PC-9 (cell line): ENCODE data around the gene WIPF1. TPM values are rescaled to one million over a fixed set of nuclear protein-coding genes. Genes with fewer than 3 reads are reported as not detected.

Experiments
- BruUV-seq: library from RNA; stranded (reverse); fragments of 400-500 nt; replicated peaks from 2 replicates; lab custom pipeline; 2021; lab: Mats Ljungman, UMichigan
- CTCF ChIA-PET: fragments of 300-600 bp; sonication (Branson Sonifier 250); formaldehyde crosslinking; loops from one replicate; lab custom pipeline; 2022; ENCODE audit warnings: antibody characterized with exemption; lab: Charles Lee
- POLR2A ChIA-PET: fragments of 300-600 bp; sonication (Branson Sonifier 250); formaldehyde crosslinking; loops from one replicate; lab custom pipeline; 2022; ENCODE audit warnings: antibody characterized with exemption; ENCODE audit not compliant: unreplicated experiment; lab: Charles Lee
- DNase-seq, 2 experiments: peaks; one replicate each; pipeline versions ENCODE4 v3.0.0 to v3.0.0-alpha.2; 2015 to 2022; ENCODE audit warnings: mixed read lengths in 1 of 2
- H2AFZ ChIP-seq: fragments of 200-600 bp; sonication (generic); 2 replicates; pipeline ENCODE4 v1.8.1; 2017; ENCODE audit warnings: antibody characterized with exemption
- H3F3A ChIP-seq: fragments of 200-600 bp; sonication (generic); 2 replicates; pipeline ENCODE4 v1.8.1; 2017; ENCODE audit warnings: antibody characterized with exemption, mild to moderate bottlenecking, low read depth; ENCODE audit not compliant: insufficient read depth
- H3K27ac ChIP-seq: fragments of 200-600 bp; sonication (generic); 2 replicates; pipeline ENCODE4 v1.6.1; 2016; ENCODE audit warnings: mixed run types
- H3K27me3 ChIP-seq: fragments of 200-600 bp; sonication (generic); 2 replicates; pipeline ENCODE4 v1.6.1; 2016; ENCODE audit warnings: low read depth, mixed run types; ENCODE audit not compliant: insufficient read depth
- H3K36me3 ChIP-seq: fragments of 200-600 bp; sonication (generic); 2 replicates; pipeline ENCODE4 v1.6.1; 2016; ENCODE audit warnings: low read depth, mixed run types
- H3K4me1 ChIP-seq: fragments of 200-600 bp; sonication (generic); replicated peaks from 2 replicates; pipeline ENCODE4 v1.6.1; 2016; ENCODE audit warnings: mixed run types; ENCODE audit not compliant: insufficient read depth
- H3K4me2 ChIP-seq: fragments of 200-600 bp; sonication (generic); 2 replicates; pipeline ENCODE4 v1.6.1; 2017; ENCODE audit warnings: mixed run types
- H3K4me3 ChIP-seq: fragments of 200-600 bp; sonication (generic); 2 replicates; pipeline ENCODE4 v1.6.1; 2016; ENCODE audit warnings: mixed run types
- H3K79me2 ChIP-seq: fragments of 200-600 bp; sonication (generic); 2 replicates; pipeline ENCODE4 v1.6.1; 2017; ENCODE audit warnings: low read depth, mixed run types
- H3K9me2 ChIP-seq: fragments of 200-600 bp; sonication (generic); 2 replicates; pipeline ENCODE4 v1.8.1; 2017; ENCODE audit warnings: mild to moderate bottlenecking; ENCODE audit not compliant: insufficient read depth
- H3K9me3 ChIP-seq: fragments of 200-600 bp; sonication (generic); 2 replicates; pipeline ENCODE4 v1.8.1; 2016; ENCODE audit warnings: low read depth; ENCODE audit not compliant: insufficient read depth
- H4K20me1 ChIP-seq: fragments of 200-600 bp; sonication (generic); 2 replicates; pipeline ENCODE4 v1.8.1; 2017; ENCODE audit not compliant: insufficient read depth
- CTCF ChIP-seq: fragments of 200-600 bp; sonication (generic); conservative IDR thresholded peaks from 2 replicates; pipeline ENCODE4 v1.6.1; 2017; ENCODE audit warnings: mixed run types, antibody characterized with exemption, mild to moderate bottlenecking, moderate library complexity
- EZH2 ChIP-seq: fragments of 200-600 bp; sonication (generic); IDR thresholded peaks from 2 replicates; pipeline ENCODE4 v1.8.0; 2017; ENCODE audit warnings: antibody characterized with exemption, low read depth
- intact Hi-C: fragments of 100-400 bp; cut with micrococcal nuclease; formaldehyde crosslinking; loops from one replicate; pipeline ENCODE4 v1.10.0; 2022; ENCODE audit not compliant: unreplicated experiment
- total RNA-seq: library from RNA; stranded (reverse); gene quantifications from 2 replicates; pipeline ENCODE4 v1.2.3, GENCODE V29; 2021

Gene WIPF1
- total RNA-seq, 1 experiment from 2014 or later: 0.46 TPM

GRCh38 chr2:174595116-174595809, 2.3 kb downstream of the WIPF1 start:
- Histone ChIP-seq H3K9me3 (no peaks in the 10 kb centered on the region), H2AFZ (no peak overlapping the region), H3K4me2 (no peak overlapping the region), H4K20me1 (no peaks in the 10 kb centered on the region), H3K27me3 (no peaks in the 10 kb centered on the region), H3K27ac (no peak overlapping the region), H3K9me2 (no peaks in the 10 kb centered on the region), H3K36me3 (no peaks in the 10 kb centered on the region), H3K79me2 (no peaks in the 10 kb centered on the region), H3K4me1 (no peaks in the 10 kb centered on the region), H3F3A (no peaks in the 10 kb centered on the region), H3K4me3 (no peak overlapping the region)
- ChIA-PET POLR2A (no interaction called here), CTCF (interaction anchor here (1.2 kb wide), 1 partner anchor 8 kb away, joined by 3 read pairs; no protein-coding TSS in a partner anchor)
- BruUV-seq: no TSS peak
- TF ChIP-seq EZH2: no peak
- no peak for DNase-seq
- intact Hi-C loops: no loop called here

- Histone ChIP-seq H2AFZ (no peak overlapping the region), H3K4me2 (no peak overlapping the region), H4K20me1 (no peaks in the 10 kb centered on the region), H3K9me2 (no peaks in the 10 kb centered on the region), H3F3A (no peaks in the 10 kb centered on the region), H3K4me1 (no peaks in the 10 kb centered on the region), H3K27ac (no peak overlapping the region), H3K27me3 (no peaks in the 10 kb centered on the region), H3K9me3 (no peaks in the 10 kb centered on the region), H3K4me3 (no peak overlapping the region), H3K79me2 (no peaks in the 10 kb centered on the region), H3K36me3 (no peaks in the 10 kb centered on the region)
- intact Hi-C loops: no loop called here
- BruUV-seq: no TSS peak
- CTCF ChIA-PET: interaction anchor here (1.2 kb wide), 1 partner anchor 8 kb away, joined by 3 read pairs; no protein-coding TSS in a partner anchor
- no peak for DNase-seq
- no peak for TF ChIP-seq EZH2
- no peak for TF ChIP-seq CTCF
- POLR2A ChIA-PET: no interaction called here
Measured at GRCh38 chr2:174594456-174594855, 3.1 kb downstream of the WIPF1 start.

DNA sequence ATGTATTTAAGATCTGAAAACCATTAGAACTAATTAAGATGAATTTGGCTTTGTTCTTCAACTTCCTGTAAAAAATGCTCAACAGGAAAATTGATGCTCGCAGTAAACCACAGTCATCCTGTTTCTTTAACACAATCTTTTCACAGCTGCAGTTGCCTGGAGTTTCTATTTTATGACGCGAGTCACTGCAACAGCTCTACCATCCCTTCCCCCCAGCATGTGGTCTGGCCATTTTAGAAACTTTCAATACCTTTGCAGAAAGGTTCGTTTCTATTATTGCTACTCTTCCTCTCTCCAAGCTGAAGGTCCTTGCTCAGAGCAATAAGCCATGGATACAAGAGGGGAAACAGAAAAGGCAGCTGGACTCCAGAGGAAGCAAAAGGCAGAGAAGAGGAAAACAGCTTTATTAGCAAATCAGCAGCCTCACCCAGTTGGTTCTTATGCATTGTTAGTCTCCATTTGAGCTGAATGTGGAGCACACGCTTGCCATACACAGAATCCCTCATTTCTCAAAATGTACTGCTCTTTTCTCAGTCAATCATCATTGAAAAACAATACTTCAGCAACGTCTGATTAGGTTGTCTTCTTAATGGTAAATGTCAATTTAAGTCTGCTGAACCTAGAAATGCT, 3.9 kb downstream of the WIPF1 start:
- H2AFZ ChIP-seq: no peak overlapping the region
- H3K27me3 ChIP-seq: no peaks in the 10 kb centered on the region
- CTCF ChIA-PET: interaction anchor here (0.5 kb wide), 1 partner anchor 243 kb away, joined by 3 read pairs; no protein-coding TSS in a partner anchor
- intact Hi-C loops: no loop called here
- no peak overlapping the region for H3K4me2 ChIP-seq
- no peak overlapping the region for H3K4me3 ChIP-seq
- DNase-seq: no peak
- no peaks in the 10 kb centered on the region for H3K9me3 ChIP-seq
- H3K4me1 ChIP-seq: no peaks in the 10 kb centered on the region
- H4K20me1 ChIP-seq: no peaks in the 10 kb centered on the region
- H3K9me2 ChIP-seq: no peaks in the 10 kb centered on the region
- no peaks in the 10 kb centered on the region for H3K36me3 ChIP-seq
- no TSS peak for BruUV-seq
- no peaks in the 10 kb centered on the region for H3K79me2 ChIP-seq
- H3K27ac ChIP-seq: no peak overlapping the region
- TF ChIP-seq CTCF (no peak), EZH2 (no peak)
- POLR2A ChIA-PET: interaction anchor here (0.5 kb wide), 1 partner anchor 1746 kb away, joined by 5 read pairs; no protein-coding TSS in a partner anchor
- H3F3A ChIP-seq: no peaks in the 10 kb centered on the region
